ENCODE results near the gene PMM2.
"Not testable (repeated sequence)": the region's sequence is repeated elsewhere in the genome, so short reads cannot be mapped to it uniquely, and the experiment has no call there.

The PMM2 gene

DNA sequence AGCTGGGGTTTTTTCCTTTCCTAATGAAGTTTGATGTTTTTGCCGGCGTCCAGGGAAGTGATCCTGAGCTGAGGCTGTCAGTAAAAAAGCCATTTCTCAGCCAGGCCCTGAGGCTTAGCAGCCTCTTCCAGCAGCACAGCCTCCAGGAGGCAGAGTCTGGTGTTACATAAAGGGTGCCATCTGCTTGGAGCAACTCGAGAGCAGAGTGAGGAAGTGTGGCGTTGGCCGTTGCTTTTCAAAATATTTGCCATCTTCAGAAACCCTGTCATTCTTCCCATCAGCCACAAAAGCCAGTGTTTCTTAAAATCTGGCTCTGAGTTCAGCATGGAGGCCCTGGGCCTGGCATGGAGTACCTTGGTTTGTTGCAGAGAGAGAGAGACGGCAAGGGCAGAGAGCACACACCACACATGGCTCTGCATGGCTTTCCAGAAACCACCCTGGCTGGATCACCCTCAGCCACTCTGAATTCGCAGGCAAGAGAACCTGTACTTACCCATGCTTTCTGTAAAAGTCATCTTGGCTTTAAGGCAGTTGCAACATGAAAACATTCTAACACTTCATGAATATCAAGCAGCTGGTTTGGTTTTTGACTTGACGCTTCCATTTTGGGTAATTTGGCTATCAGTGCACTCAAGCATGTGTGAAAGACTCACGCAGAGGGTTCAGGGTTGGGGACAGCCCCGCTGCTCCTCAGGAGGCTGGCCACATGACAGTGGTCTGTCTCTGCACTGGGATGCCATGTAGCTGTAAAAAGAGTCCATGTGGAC, 21.0 kb downstream of the PMM2 start:
- no peak for DNase-seq (ENCODE audit: low spot score)

DNA sequence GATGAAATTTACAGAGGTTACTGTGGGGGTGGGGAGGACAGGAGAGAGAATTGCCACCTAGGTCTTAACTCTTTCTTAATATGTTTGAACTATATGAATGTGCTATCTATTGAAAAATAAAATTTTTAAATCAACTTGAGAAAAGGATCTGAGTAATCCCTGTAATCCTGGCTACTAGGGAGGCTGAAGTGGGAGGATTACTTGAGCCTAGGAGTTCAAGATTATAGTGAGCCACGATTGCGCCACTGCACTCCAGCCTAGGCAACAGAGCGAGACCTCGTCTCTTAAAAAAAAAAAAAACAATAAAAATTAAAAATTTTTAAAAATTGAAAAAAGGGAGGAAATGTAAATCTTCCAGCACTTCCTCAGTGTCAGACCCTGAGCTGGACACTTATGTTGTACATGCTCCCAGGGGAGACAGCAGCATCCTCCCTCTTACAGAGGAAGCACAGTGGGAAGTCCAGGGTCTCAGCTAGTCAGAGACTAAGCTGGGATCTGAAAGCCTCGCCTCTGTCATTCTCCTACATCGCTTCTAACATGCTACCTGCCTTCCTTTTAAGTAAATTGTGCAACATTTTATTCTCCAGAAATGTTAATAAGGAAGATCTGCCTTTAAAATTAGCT, 21.9 kb downstream of the PMM2 start:
- no peak for DNase-seq (ENCODE audit: low spot score)

DNA sequence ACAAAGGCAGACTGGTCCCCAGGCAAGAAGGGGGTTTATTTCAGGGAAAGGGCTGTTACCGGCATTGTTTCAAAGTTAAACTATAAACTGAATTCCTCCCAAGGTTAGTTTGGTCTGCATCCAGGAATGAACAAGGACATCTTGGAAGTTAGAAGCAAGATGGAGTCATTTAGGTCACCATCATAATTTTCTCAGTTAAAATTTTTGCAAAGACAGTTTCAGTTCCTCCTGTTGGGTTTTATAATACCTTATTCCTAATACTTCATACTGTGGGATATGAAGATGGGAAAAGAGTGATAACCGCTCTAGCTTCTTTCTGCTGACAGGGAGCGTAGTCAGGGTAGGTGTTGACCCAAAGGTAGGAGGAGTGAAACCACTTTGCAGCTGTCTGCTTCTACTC, 24.8 kb downstream of the PMM2 start:
- DNase-seq (ENCODE audit: low spot score) = no peak

- DNase-seq (ENCODE audit: low spot score) = no peak
These were observed 28.7 kb downstream of the PMM2 start for GRCh38 chr16:8826278-8826879.

DNA sequence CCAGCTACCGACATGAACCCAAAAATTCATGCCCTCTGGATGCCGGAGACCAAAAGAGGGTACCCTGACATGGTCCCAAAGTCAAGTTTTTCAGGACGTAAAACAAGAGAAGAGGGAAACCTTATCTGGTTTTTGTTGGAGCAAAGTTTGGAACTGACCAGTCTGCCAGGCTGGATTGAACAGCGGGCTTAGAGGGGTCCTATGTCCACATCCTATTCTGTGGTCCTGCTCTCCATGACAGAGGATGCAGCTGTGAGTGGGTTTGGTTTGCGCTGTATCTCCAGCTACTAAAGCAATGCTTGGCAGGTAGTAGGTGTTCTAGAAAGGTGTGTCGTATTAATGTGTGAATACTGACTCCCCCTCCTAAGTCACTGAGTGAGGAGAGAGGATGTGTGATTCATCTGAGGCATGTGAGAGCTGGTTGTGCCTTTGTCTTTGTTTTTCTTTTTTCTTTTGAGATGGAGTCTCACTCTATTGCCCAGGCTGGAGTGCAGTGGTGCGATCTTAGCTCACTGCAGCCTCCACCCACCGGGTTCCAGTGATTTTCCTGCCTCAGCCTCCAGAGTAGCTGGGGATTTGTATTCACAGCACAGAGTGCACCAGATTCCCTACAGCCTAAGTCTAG, 31.0 kb downstream of the PMM2 start:
- DNase-seq (ENCODE audit: low spot score) = no peak

GRCh38 chr16:8831450-8831849, 33.8 kb downstream of the PMM2 start:
- DNase-seq (ENCODE audit: low spot score) = no peak

DNA sequence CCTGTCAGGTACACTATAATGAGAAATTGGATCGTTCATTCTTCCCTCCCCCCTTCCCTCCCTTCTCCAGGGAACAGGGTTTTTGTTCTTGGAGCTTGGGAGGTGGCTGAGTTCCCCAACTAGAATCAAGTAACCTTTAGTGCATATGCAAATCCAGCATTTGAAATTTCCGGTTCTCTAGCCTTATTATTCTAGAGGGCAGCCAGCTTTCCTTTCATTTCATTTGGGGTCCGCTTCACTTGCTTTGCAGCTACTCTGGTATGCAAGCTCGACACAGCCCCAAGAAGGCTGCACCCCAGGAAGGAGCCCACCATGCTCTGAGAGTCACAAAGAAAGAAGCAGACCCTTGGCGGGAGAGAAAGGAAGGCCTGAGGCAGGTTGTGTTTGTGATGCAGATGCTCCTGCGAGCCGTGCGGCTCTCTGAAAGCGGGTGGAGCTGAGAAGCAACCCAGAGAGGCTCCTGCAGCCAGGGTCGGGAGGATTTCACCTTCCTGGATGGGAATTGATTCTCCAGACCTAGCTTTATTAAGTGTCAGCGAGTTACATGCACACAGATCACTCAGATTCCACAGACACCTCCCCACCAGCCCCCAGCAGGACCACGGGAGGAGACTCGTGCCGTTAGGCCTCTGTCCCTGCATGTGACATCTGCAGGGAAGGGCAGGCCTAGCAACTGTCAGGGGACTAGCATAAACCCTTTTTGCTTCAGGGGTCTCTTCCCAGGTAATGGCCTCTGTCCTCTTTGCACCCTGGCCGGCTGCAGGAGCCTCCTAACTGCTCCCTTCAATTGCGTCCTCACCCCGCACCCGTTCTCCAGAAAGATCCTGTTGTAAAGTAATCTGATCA, 34.5 kb downstream of the PMM2 start:
- DNase-seq (ENCODE audit: low spot score) = no peak

- no peak for DNase-seq (ENCODE audit: low spot score)
These were observed 35.1 kb downstream of the PMM2 start for GRCh38 chr16:8832717-8833105.

DNA sequence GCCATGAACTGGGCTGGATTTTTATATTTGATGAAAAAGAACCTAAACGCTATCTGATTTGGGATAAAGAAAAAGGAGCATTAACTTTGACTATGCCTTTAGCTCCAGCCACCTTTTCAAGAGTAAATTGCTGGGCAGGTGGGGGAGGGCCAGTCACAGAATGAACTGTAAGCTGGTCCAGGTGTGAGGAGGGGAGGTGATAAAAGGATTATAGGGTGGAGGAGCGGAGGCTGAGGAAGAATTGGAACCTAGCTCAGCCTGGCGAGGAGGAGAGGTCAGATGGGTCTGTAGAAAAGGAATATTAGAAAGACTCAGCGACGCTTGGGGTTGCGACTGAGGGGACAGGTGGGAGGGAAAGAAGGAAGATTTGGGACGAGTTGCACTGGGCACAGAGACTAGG, 39.2 kb downstream of the PMM2 start:
- DNase-seq (ENCODE audit: low spot score) = not testable (repeated sequence)

DNA sequence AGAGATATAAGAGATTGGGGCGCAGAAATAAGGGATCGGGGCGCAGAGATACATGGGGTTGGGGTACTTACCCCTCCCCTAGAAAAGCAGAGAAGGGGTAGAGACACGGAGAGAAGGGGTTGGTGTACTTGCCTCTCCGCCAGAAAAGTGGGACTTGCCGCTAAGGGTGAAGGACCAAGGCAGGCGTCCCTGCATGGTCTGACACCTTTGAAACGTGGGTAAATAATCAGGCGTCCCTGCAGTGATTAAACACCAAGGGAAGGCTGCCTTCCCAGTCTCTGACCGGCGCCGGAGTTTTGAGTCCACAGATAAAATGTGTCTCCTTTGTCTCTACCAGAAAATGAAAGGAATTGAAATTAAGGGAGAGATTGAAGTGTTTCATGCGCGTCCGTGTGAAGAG, 40.0 kb downstream of the PMM2 start:
- DNase-seq (ENCODE audit: low spot score) = not testable (repeated sequence)

DNA sequence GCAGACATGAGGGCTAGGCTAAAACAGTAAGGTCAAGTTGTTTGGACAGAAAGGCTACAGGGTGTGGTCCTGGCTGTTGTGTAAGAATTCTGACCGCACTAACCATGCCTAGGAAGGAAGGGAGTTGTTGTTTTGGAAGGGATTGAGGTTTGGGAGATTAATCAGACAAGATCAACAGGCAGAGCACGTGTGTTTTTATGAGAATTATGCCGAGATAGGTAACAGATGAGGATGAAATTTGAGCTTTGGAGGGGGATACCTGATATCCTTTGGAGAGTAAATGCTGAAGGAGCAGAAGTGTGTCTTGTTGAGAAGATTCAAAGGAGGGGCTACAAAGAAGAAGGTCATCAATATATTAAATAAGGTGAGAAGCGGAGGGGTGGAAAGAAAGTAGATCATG, 44.4 kb downstream of the PMM2 start:
- not testable (repeated sequence) for DNase-seq (ENCODE audit: low spot score)

DNA sequence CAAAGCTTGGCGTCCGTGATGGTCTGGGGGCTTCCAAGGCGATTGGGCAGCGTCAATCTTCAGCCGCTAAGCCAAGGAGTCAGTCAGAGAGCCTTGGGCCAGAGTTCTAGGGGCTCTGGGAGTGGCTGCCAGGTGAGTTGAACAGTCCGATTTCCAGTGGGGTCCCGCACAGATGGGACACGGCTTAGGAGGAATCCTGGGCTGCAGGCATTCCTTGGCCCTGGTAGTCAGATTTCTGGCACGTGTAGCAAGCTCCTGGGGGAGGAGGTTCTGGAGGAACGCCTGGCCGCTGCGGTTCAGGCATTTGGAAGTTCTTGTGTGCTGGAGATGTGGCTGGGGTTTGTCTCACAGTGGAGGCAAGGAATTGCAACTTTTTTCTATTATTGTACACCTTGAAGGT, 45.7 kb downstream of the PMM2 start:
- DNase-seq (ENCODE audit: low spot score) = not testable (repeated sequence)

- DNase-seq (ENCODE audit: low spot score) = no peak
These were observed 48.2 kb downstream of the PMM2 start for GRCh38 chr16:8845699-8846298.

DNA sequence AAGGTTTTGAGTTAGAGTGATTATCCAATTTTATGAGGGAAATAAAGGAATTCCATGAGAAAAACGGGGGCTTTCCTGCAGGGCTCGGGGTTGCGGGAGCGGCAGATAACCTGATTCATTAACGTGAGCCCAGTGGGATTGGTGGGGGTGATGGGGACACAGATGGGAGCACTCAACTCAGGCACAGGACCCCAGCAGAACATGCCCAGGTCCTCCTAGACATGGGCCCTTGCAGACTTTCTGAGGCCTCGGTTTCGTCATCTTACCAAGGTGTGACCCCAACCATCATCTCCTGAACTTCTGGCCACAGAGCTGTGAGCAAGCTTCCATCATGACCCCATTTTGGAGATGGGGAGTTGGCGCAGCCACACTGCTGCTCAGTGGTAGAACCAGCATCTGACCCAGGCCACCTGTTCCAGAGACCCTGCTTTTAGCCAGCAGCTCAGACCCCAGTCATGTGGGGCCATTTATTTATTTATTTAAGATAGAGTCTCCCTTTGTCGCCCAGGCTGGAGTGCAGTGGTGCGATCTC, 48.8 kb downstream of the PMM2 start:
- no peak for DNase-seq (ENCODE audit: low spot score)

- DNase-seq (ENCODE audit: low spot score) = no peak
These were observed 49.5 kb downstream of the PMM2 start for GRCh38 chr16:8847145-8847544.

GRCh38 chr16:8847623-8848022, 50.0 kb downstream of the PMM2 start:
- no peak for DNase-seq (ENCODE audit: low spot score)

DNA sequence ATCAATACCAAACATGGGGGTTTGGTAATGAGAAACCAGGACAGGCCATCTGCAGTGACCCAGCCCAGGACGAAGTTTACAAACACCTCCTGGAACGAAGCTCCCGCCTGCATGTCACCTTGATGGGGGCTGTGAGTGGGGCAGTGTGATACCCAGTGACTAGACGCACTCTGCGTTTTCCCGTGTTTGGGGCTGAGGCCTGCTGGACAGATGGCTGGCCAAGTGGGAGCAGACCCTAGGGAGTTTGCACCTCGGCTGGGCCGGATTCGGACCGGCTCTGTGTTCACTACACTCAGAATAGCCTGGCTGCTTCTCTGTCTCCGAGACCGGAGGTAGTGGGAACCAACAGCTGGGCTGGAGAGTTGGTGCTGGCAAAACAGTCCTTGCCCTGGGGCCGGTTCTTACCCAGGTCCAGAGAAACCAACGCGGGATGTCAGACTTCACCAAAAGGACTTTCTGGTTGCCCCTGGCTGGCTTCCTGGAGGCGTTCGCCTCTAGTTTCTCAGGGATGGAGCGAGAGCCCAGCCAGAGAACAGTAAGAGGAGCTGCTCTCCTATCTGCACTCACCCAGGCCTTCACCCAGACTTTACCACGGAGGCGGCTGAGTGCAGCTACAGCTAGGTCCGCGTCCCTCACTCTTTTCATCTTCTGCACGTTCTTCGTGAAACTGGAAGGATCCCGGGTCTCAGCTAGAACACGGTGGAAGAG, 50.7 kb downstream of the PMM2 start:
- DNase-seq (ENCODE audit: low spot score) = no peak

DNA sequence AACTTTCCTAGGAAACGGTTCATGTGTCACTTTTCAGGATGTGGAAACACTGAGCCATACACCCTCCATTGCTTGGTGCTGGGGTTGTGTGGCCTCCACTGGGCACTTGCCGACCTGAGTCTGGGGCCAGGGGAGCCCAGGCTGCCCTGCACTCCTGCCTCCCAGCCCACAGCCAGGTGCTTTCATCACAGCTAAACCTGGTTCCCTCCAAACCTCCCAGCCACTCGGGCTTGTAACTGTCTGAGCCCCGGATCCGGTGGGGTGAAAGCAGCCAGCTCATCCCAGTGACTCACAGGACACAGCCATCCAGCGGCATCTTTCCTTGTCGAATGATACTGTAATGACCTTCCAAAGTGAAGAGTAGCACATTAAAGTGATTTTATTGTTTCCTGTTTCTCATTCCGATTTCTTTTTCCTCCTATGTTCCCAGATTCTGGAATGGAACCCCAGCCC, 51.3 kb downstream of the PMM2 start:
- DNase-seq (ENCODE audit: low spot score) = no peak

GRCh38 chr16:8849411-8850011, 51.9 kb downstream of the PMM2 start:
- DNase-seq (ENCODE audit: low spot score) = no peak

DNA sequence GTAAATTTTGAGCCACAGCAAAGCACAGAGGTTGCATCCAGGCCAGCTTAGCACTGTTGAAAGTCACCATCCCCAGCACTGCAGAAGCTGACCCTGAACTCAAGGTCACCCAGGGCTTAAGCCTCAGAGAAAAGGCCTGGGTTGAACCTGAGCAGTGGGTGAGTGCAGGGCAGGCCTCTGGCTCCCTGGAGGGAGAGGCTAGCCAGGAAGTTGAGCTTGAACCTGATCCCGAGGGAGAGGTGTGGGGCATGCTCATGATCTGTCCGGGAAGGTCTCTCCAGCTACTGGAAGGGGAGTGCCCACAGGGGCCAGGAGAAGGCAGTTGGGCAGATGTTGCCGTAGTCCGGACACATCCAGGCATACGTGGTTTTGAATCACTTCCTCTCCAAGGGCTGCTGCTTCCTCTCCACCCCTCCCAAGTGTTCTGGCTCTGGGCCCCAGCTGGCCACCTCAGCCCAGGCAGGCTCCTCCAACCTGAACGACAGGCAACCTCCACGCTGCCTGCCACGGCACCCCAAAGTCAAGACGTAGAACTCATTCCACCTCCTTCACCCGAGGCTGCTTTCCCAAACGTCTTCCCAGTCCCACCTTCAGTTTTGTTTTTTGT, 52.7 kb downstream of the PMM2 start:
- no peak for DNase-seq (ENCODE audit: low spot score)
